Thymus (tissue), 11 donors: ENCODE measurements around the gene SLC38A9. TPM values are rescaled to one million over a fixed set of nuclear protein-coding genes. Genes with fewer than 3 reads are reported as not detected.

Source experiments
- DNase-seq, 9 donors: peaks; one replicate each; pipeline ENCODE4 v3.0.0-alpha.2; 2013; ENCODE audit warnings: low spot score in 9 of 9, low read depth in 6 of 9, missing footprints in 1 of 9
- H3K27ac ChIP-seq, 2 donors: one replicate each; pipeline ENCODE4 v1.5.1; 2013; ENCODE audit warnings: control low read depth in 1 of 2, low read depth in 1 of 2, low read length in 1 of 2, mild to moderate bottlenecking in 1 of 2, moderate library complexity in 1 of 2
- H3K27me3 ChIP-seq, 2 donors: one replicate each; pipeline ENCODE4 v1.5.1; 2013; ENCODE audit warnings: low read length in 1 of 2; ENCODE audit not compliant: control insufficient read depth in 2 of 2, insufficient read depth in 1 of 2
- H3K36me3 ChIP-seq, 2 donors: one replicate each; pipeline ENCODE4 v1.5.1; 2013; ENCODE audit warnings: low read length in 1 of 2, mild to moderate bottlenecking in 1 of 2, moderate library complexity in 1 of 2; ENCODE audit not compliant: control insufficient read depth in 2 of 2, insufficient read depth in 2 of 2
- H3K4me1 ChIP-seq, 2 donors: one replicate each; pipeline ENCODE4 v1.5.1; 2013; ENCODE audit warnings: low read length in 2 of 2; ENCODE audit not compliant: control insufficient read depth in 2 of 2, insufficient read depth in 2 of 2
- H3K4me3 ChIP-seq, 2 donors: one replicate each; pipeline ENCODE4 v1.5.1; 2013; ENCODE audit warnings: low read length in 2 of 2, control low read depth in 1 of 2, mild to moderate bottlenecking in 1 of 2
- H3K9me3 ChIP-seq, 2 donors: one replicate each; pipeline ENCODE4 v1.5.1; 2013; ENCODE audit warnings: low read length in 1 of 2, mild to moderate bottlenecking in 1 of 2; ENCODE audit not compliant: control insufficient read depth in 2 of 2, insufficient read depth in 1 of 2
- WGBS: extraction: QIAGEN DNeasy Blood & Tissue Kit; methylation state at CpG from one replicate; pipeline ENCODE4 v1.1.7; 2013; 5-methylcytosine and 5-hydroxymethylcytosine counted together
- polyA plus RNA-seq: library from polyadenylated mRNA; stranded (reverse); fragments of 200-250 nt; gene quantifications from one replicate; pipeline ENCODE4 v1.2.3, GENCODE V29; 2013
- total RNA-seq: library from RNA; stranded (reverse); fragments of 120-200 nt; gene quantifications from one replicate; pipeline ENCODE4 v1.2.4, GENCODE V29; 2013
- donor health status: healthy.

The SLC38A9 gene
- total and polyA plus RNA-seq, 2 donors: 18.4 to 29.3 TPM

DNA sequence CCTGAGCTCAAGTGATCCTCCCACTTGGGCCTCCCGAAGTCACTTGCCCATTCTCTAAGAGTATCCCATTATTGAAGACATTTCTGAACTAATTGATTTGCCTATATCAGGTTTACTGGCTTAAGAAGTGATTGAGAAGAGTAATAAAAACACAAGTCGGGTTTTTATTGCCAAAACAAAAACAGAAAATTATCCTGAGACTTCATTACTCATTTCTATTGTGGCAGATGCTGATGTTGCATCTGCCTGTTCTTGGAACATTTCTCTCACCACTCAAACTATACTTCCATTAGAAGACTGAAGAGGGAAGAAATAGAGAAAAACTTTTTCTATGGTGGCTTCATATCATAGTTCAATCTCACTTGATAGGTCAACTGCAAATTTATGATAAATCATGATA lies 135.5 kb downstream of the SLC38A9 start:
- no peak for DNase-seq
- 94% methylated on average over 2 of the region's 2 CpGs for WGBS
- Histone ChIP-seq H3K9me3 (no peaks in the 10 kb centered on the region), H3K4me1 (peaks cover 0 to 3% of the 10 kb centered on the region in 2 donors), H3K27ac (no peak overlapping the region), H3K27me3 (no peaks in the 10 kb centered on the region), H3K4me3 (no peak overlapping the region), H3K36me3 (no peaks in the 10 kb centered on the region)

Other genes starting within 250 kb of the SLC38A9 start
- 14.6 TPM for gene PLPP1, start 177.4 kb downstream of the SLC38A9 start, total RNA-seq
- gene PLPP1, start 177.4 kb downstream of the SLC38A9 start, polyA plus RNA-seq: 32.5 TPM
- 0.57 TPM for gene DDX4, start 25.7 kb upstream of the SLC38A9 start, total RNA-seq
- 0.57 TPM for gene DDX4, start 25.7 kb upstream of the SLC38A9 start, polyA plus RNA-seq
- 3.3 TPM for gene IL31RA, start 139.0 kb upstream of the SLC38A9 start, total RNA-seq
- gene IL31RA, start 139.0 kb upstream of the SLC38A9 start, polyA plus RNA-seq: 2.9 TPM